Loucy (cell line): ENCODE data around the gene EVI2B.
"Not testable (repeated sequence)": the region's sequence is repeated elsewhere in the genome, so short reads cannot be mapped to it uniquely, and the experiment has no call there.

Source experiments
- H2AFZ ChIP-seq: fragments of 200-600 bp; sonication (generic); 2 replicates; pipeline ENCODE4 v1.6.0; 2016; ENCODE audit warnings: antibody characterized with exemption, mild to moderate bottlenecking, low read length, moderate library complexity
- H3F3A ChIP-seq: fragments of 200-600 bp; 2 replicates; pipeline ENCODE4 v1.6.0; 2016; ENCODE audit warnings: antibody characterized with exemption, low read depth, mild to moderate bottlenecking
- H3K27me3 ChIP-seq: fragments of 200-600 bp; sonication (generic); 2 replicates; pipeline ENCODE4 v1.6.1; 2014; ENCODE audit warnings: low read length, mild to moderate bottlenecking; ENCODE audit not compliant: insufficient read depth, poor library complexity, severe bottlenecking
- H3K36me3 ChIP-seq: fragments of 200-600 bp; sonication (generic); 2 replicates; pipeline ENCODE4 v1.6.1; 2016; ENCODE audit warnings: low read length; ENCODE audit not compliant: insufficient read depth
- H3K4me1 ChIP-seq: fragments of 200-600 bp; sonication (generic); 2 replicates; pipeline ENCODE4 v1.5.1; 2014; ENCODE audit warnings: low read length, mild to moderate bottlenecking; ENCODE audit not compliant: insufficient read depth, poor library complexity, severe bottlenecking
- H3K4me2 ChIP-seq: fragments of 200-600 bp; sonication (generic); 2 replicates; pipeline ENCODE4 v1.6.0; 2014; ENCODE audit warnings: antibody characterized with exemption, low read length, low read depth, mild to moderate bottlenecking; ENCODE audit not compliant: poor library complexity, severe bottlenecking
- H3K4me3 ChIP-seq: fragments of 200-600 bp; sonication (generic); 2 replicates; pipeline ENCODE4 v1.5.1; 2014; ENCODE audit warnings: low read length, mild to moderate bottlenecking, mixed read lengths; ENCODE audit not compliant: poor library complexity, severe bottlenecking
- H3K79me2 ChIP-seq: fragments of 200-600 bp; sonication (generic); 2 replicates; pipeline ENCODE4 v1.6.1; 2014; ENCODE audit warnings: low read length; ENCODE audit not compliant: insufficient read depth
- H3K9ac ChIP-seq: fragments of 200-600 bp; sonication (generic); 2 replicates; pipeline ENCODE4 v1.6.0; 2014; ENCODE audit warnings: mild to moderate bottlenecking, low read depth, low read length, moderate library complexity; ENCODE audit not compliant: poor library complexity, severe bottlenecking
- H3K9me2 ChIP-seq: fragments of 200-600 bp; sonication (generic); replicated peaks from 2 replicates; pipeline ENCODE4 v1.6.1; 2016; ENCODE audit warnings: low read depth, low read length, mixed read lengths
- H3K9me3 ChIP-seq: fragments of 200-600 bp; sonication (generic); 2 replicates; pipeline ENCODE4 v1.6.1; 2014; ENCODE audit warnings: mild to moderate bottlenecking, antibody characterized with exemption, low read length, low read depth; ENCODE audit not compliant: insufficient read depth
- H4K20me1 ChIP-seq: fragments of 200-600 bp; sonication (generic); 2 replicates; pipeline ENCODE4 v1.6.0; 2014; ENCODE audit warnings: antibody characterized with exemption, low read length, mild to moderate bottlenecking; ENCODE audit not compliant: insufficient read depth, poor library complexity, severe bottlenecking
- EZH2phosphoT487 ChIP-seq: fragments of 200-600 bp; IDR thresholded peaks from 2 replicates; pipeline ENCODE4 v1.6.1; 2018; ENCODE audit warnings: antibody characterized with exemption, mild to moderate bottlenecking, moderate library complexity, borderline replicate concordance
- TF ChIP-seq, protein P1 (sequence below): fragments of 200-600 bp; sonication (generic); conservative IDR thresholded peaks from 2 replicates; pipeline ENCODE4 v1.5.1; 2014; ENCODE audit warnings: mild to moderate bottlenecking, antibody characterized with exemption, low read length

EVI2B gene

DNA sequence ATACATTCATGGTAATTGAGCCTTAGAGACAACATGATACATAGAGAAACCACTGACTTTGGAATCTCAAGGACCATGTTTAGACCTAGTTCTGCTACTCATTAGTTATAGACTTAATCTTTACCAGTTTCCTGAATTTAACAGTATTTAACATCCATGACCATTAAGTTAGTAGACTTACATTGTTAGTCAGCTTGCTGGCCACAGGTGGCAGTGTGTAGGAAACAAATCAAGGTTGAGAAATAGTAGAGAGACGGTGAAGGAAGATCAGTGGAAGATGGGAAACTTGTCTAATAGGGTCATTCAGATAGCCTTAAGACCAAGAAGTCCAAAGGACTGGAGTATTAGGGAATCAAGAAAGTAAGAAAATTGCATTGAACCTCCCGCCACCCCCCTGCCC, 47.8 kb downstream of the EVI2B start:
- TF ChIP-seq, protein P1, sequence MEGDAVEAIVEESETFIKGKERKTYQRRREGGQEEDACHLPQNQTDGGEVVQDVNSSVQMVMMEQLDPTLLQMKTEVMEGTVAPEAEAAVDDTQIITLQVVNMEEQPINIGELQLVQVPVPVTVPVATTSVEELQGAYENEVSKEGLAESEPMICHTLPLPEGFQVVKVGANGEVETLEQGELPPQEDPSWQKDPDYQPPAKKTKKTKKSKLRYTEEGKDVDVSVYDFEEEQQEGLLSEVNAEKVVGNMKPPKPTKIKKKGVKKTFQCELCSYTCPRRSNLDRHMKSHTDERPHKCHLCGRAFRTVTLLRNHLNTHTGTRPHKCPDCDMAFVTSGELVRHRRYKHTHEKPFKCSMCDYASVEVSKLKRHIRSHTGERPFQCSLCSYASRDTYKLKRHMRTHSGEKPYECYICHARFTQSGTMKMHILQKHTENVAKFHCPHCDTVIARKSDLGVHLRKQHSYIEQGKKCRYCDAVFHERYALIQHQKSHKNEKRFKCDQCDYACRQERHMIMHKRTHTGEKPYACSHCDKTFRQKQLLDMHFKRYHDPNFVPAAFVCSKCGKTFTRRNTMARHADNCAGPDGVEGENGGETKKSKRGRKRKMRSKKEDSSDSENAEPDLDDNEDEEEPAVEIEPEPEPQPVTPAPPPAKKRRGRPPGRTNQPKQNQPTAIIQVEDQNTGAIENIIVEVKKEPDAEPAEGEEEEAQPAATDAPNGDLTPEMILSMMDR: peak; percentile 69
- no peak for TF ChIP-seq EZH2phosphoT487
- H3K27me3 ChIP-seq: no peaks in the 10 kb centered on the region

DNA sequence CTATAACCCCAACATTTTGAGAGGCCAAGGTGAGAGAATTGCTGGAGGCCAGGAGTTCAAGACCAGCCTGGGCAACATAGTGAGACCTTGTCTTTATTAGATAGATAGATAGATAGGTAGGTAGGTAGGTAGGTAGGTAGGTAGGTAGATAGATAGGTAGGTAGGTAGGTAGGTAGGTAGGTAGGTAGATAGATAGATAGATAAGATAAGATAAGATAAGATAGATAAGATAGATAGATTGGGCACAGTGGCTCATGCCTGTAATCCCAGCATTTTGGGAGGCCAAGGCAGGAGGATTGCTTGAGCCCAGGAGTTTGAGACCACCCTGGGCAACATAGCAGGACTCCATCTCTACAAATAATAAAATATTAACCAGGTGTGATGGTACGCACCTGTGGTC, 50.9 kb downstream of the EVI2B start:
- H3K4me1 ChIP-seq, H3K9me3 ChIP-seq, H3K79me2 ChIP-seq, H3K4me3 ChIP-seq, H4K20me1 ChIP-seq, H3K9me2 ChIP-seq, H2AFZ ChIP-seq, H3K4me2 ChIP-seq, H3K27me3 ChIP-seq, H3K9ac ChIP-seq, H3F3A ChIP-seq: not testable (repeated sequence)
- peaks cover 24% of the 10 kb centered on the region for H3K36me3 ChIP-seq

More for the DNA sequence above, 47.8 kb downstream of the EVI2B start:
- Histone ChIP-seq H3K36me3 (peaks cover 34% of the 10 kb centered on the region; the same call in 1 of the 2 replicates), H3K79me2 (no peaks in the 10 kb centered on the region), H3K9me3 (no peaks in the 10 kb centered on the region), H4K20me1 (no peaks in the 10 kb centered on the region), H3K4me1 (no peaks in the 10 kb centered on the region), H3K4me2 (no peak overlapping the region), H3K9me2 (no peaks in the 10 kb centered on the region), H3F3A (no peaks in the 10 kb centered on the region), H2AFZ (no peak overlapping the region), H3K9ac (no peak overlapping the region), H3K4me3 (no peak overlapping the region)

DNA sequence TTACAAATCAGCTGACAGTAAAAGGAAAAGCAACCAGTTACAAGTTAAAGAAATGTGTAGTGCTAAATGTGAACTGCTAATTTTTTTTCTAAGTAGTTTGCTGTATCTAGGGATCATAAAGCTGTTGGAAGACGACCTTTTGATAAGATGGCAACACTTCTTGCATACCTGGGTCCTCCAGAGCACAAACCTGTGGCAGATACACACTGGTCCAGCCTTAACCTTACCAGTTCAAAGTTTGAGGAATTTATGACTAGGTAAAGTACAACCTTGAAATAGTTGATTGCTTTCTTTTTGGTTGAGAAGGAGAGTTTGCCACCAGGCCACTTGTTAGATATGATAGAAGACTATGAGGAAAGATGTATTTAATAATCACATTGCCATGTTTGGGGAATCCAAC, 52.3 kb downstream of the EVI2B start:
- Histone ChIP-seq H3K9ac (no peak overlapping the region), H3K9me2 (no peaks in the 10 kb centered on the region), H3K9me3 (no peaks in the 10 kb centered on the region), H3K4me1 (peaks cover 5% of the 10 kb centered on the region), H3K36me3 (peaks cover 16% of the 10 kb centered on the region), H3K79me2 (no peaks in the 10 kb centered on the region), H3K4me2 (no peak overlapping the region), H3K4me3 (no peak overlapping the region), H2AFZ (no peak overlapping the region), H3F3A (no peaks in the 10 kb centered on the region), H4K20me1 (no peaks in the 10 kb centered on the region), H3K27me3 (no peaks in the 10 kb centered on the region)
- TF ChIP-seq, protein P1: no peak
- no peak for TF ChIP-seq EZH2phosphoT487

DNA sequence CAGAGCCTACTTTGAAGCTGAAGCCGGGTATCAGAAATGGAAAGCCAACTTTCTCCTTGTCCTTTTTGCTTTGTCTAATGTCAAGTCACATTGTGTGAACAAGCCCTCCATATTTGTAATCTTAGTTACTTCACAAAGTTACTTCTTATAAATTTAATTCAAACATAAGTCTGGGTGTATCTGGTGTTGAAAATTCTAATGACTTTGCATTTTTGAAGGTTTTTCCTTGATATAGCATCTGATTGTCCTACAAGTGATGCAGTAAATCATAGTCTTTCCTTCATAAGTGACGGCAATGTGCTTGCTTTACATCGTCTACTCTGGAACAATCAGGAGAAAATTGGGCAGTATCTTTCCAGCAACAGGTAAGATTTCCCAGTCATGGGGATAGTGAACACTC, 53.7 kb downstream of the EVI2B start:
- TF ChIP-seq, protein P1: no peak
- no peak for TF ChIP-seq EZH2phosphoT487
- no peak overlapping the region for H3K9ac ChIP-seq
- no peaks in the 10 kb centered on the region for H3K9me3 ChIP-seq
- no peaks in the 10 kb centered on the region for H3F3A ChIP-seq
- H3K4me1 ChIP-seq: peaks cover 9% of the 10 kb centered on the region
- H3K79me2 ChIP-seq: no peaks in the 10 kb centered on the region
- H4K20me1 ChIP-seq: no peaks in the 10 kb centered on the region
- no peaks in the 10 kb centered on the region for H3K9me2 ChIP-seq
- no peak overlapping the region for H2AFZ ChIP-seq
- H3K36me3 ChIP-seq: peaks cover 11% of the 10 kb centered on the region
- no peak overlapping the region for H3K4me2 ChIP-seq
- no peak overlapping the region for H3K4me3 ChIP-seq
- no peaks in the 10 kb centered on the region for H3K27me3 ChIP-seq
